ENCODE results near the gene TRAF6.

The TRAF6 gene

DNA sequence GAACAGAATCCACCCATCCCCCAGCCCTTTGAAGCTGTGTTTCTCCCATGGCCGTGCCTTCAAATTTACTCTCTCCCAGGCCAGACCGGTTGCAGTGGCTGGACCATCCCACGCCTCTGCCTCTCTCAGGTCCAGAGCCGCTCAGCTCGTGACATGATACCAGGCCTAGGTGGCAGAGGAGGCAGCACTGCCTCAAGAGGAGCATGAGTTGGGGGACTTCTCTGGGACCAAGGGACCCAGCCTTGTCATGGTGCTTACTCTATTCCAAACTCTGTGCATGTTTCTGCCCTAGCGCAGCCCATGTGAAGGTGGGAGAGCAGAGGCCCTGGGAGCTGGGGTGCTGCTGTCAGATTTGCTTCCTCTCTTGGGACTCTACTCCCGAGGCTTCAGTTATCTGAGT, 51.0 kb downstream of the TRAF6 start:
- Histone ChIP-seq H3K36me3 (ENCODE audit: control insufficient read depth, insufficient read depth, low read length) (no peaks in the 10 kb centered on the region), H3K4me3 (ENCODE audit: low read depth, low read length) (no peak overlapping the region), H2AFZ (no peak overlapping the region), H3K27ac (no peak overlapping the region), H3K9me3 (ENCODE audit: control insufficient read depth, low read length) (no peaks in the 10 kb centered on the region), H3K79me2 (no peaks in the 10 kb centered on the region), H3K9ac (no peak overlapping the region), H3K4me2 (ENCODE audit: low read length) (no peak overlapping the region), H3K4me1 (no peaks in the 10 kb centered on the region), H3K27me3 (ENCODE audit: control insufficient read depth, insufficient read depth, low read length) (no peaks in the 10 kb centered on the region)
- TF ChIP-seq, protein P1, sequence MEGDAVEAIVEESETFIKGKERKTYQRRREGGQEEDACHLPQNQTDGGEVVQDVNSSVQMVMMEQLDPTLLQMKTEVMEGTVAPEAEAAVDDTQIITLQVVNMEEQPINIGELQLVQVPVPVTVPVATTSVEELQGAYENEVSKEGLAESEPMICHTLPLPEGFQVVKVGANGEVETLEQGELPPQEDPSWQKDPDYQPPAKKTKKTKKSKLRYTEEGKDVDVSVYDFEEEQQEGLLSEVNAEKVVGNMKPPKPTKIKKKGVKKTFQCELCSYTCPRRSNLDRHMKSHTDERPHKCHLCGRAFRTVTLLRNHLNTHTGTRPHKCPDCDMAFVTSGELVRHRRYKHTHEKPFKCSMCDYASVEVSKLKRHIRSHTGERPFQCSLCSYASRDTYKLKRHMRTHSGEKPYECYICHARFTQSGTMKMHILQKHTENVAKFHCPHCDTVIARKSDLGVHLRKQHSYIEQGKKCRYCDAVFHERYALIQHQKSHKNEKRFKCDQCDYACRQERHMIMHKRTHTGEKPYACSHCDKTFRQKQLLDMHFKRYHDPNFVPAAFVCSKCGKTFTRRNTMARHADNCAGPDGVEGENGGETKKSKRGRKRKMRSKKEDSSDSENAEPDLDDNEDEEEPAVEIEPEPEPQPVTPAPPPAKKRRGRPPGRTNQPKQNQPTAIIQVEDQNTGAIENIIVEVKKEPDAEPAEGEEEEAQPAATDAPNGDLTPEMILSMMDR (IDR thresholded peaks at IDR 0.05), result no peak

DNA sequence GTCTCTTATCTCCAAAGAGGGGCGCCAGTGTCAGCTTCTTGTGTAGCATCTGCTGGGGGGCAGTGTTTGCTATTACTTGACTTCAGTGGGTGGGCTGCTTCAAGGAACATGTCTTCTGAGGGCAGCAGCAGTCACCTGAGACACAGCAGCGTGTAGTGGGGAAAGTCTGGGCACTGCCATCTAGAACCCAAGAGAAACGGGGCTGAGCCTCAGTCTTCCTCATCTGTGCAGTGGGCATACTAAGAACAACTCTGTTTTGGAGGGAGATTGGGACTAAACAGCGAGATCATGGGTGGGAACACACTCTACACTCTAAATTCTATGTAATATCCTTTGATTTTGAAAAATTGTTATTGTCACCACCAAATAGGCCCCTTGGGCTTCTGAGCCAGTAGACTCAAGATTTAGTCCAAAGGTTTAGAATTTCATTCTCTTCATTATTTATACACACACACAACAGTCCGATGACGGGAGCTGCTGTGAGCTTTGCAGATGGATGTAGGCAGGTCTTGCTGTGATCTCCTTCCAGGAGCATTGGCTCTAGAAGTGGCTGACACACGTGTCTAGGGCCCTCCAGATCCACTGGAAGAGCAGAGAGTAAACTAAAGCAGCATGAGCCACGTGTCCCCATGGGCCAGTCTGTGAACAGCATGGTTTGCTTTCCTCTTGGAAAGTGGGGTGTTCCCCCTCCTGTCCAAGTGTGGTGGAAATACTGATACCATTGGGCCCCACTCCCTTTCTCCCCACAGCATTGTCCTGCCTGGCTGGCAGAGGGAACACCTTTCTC, 51.8 kb downstream of the TRAF6 start:
- Histone ChIP-seq H3K4me3 (ENCODE audit: low read depth, low read length) (no peak overlapping the region), H2AFZ (no peak overlapping the region), H3K4me1 (no peaks in the 10 kb centered on the region), H3K4me2 (ENCODE audit: low read length) (no peak overlapping the region), H3K36me3 (ENCODE audit: control insufficient read depth, insufficient read depth, low read length) (no peaks in the 10 kb centered on the region), H3K9ac (no peak overlapping the region), H3K79me2 (no peaks in the 10 kb centered on the region), H3K27me3 (ENCODE audit: control insufficient read depth, insufficient read depth, low read length) (no peaks in the 10 kb centered on the region), H3K9me3 (ENCODE audit: control insufficient read depth, low read length) (no peaks in the 10 kb centered on the region), H3K27ac (no peak overlapping the region)
- TF ChIP-seq, protein P1 (IDR thresholded peaks at IDR 0.05), result no peak

DNA sequence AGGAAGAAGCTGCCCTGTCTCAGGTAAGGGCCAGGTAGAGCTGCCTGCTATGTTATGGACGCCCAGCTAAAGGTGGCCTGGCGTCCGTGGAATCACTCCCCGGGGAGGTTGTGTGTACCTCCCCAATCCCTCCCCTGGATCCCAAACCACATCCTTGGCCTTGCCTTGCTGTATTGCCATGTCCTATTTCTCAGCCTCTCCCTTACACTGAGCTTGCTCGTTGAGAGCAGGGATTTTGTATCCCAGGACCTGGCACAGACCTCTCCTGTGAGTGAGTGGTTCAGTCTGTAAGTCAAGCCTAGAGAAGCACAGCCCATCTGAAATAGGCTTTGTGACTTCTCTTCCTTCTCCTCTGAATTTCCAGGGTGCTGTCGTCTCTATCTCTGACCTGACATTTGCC, 53.9 kb downstream of the TRAF6 start:
- no peak overlapping the region for H3K4me3 ChIP-seq (ENCODE audit: low read depth, low read length)
- H3K4me1 ChIP-seq, result no peaks in the 10 kb centered on the region
- no peak overlapping the region for H2AFZ ChIP-seq
- no peaks in the 10 kb centered on the region for H3K36me3 ChIP-seq (ENCODE audit: control insufficient read depth, insufficient read depth, low read length)
- H3K9ac ChIP-seq, result no peak overlapping the region
- no peaks in the 10 kb centered on the region for H3K79me2 ChIP-seq
- H3K4me2 ChIP-seq (ENCODE audit: low read length), result no peak overlapping the region
- H3K9me3 ChIP-seq (ENCODE audit: control insufficient read depth, low read length), result no peaks in the 10 kb centered on the region
- H3K27ac ChIP-seq, result peak overlapping the region; percentile 47
- TF ChIP-seq, protein P1 (IDR thresholded peaks at IDR 0.05), result no peak
- H3K27me3 ChIP-seq (ENCODE audit: control insufficient read depth, insufficient read depth, low read length), result no peaks in the 10 kb centered on the region

DNA sequence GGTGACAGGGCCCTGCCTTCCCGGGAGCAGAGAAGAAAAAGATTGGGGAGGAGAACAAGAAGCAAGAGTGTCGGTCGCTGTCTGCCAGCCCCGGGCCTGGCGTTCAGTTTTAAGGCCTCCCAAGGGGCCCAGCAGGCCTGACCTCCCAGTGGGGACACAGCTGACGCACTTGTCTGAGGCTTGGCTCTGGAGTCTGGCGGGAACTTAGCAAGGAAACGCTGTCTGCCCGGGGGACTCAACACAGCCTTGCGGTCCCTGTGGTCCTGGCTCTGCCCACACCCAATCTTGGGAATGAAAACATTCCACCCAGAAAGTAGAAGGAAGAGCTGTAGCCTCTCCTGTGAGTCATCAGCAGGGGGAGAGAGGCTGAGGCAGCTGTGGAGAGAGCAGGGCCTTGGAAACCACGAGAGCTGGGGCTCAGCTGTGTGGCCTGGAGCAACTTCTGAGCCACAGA, 54.4 kb downstream of the TRAF6 start:
- TF ChIP-seq, protein P1 (IDR thresholded peaks at IDR 0.05), result no peak
- Histone ChIP-seq H3K4me2 (ENCODE audit: low read length) (no peak overlapping the region), H3K36me3 (ENCODE audit: control insufficient read depth, insufficient read depth, low read length) (no peaks in the 10 kb centered on the region), H3K4me1 (no peaks in the 10 kb centered on the region), H3K9me3 (ENCODE audit: control insufficient read depth, low read length) (no peaks in the 10 kb centered on the region), H3K27ac (peak overlapping the region; percentile 47), H2AFZ (no peak overlapping the region), H3K27me3 (ENCODE audit: control insufficient read depth, insufficient read depth, low read length) (no peaks in the 10 kb centered on the region), H3K4me3 (ENCODE audit: low read depth, low read length) (no peak overlapping the region), H3K79me2 (no peaks in the 10 kb centered on the region), H3K9ac (no peak overlapping the region)

All from parathyroid adenoma (tissue), 2 donors.